Lower leg skin (tissue), 3 donors: ENCODE data around the gene TTYH3.

Experiments used
- POLR2A ChIP-seq, 2 donors: fragments of 450-650 bp; IDR thresholded peaks; one replicate each; pipeline ENCODE4 v1.6.1; 2016 to 2017; ENCODE audit warnings: antibody characterized with exemption in 2 of 2, mild to moderate bottlenecking in 1 of 2, moderate library complexity in 1 of 2
- TF ChIP-seq, protein P1 (sequence below), 3 donors: fragments of 450-650 bp; IDR thresholded peaks; one replicate each; pipeline ENCODE4 v1.5.1; 2016; ENCODE audit warnings: antibody characterized with exemption in 3 of 3, mild to moderate bottlenecking in 3 of 3, moderate library complexity in 2 of 3

DNA sequence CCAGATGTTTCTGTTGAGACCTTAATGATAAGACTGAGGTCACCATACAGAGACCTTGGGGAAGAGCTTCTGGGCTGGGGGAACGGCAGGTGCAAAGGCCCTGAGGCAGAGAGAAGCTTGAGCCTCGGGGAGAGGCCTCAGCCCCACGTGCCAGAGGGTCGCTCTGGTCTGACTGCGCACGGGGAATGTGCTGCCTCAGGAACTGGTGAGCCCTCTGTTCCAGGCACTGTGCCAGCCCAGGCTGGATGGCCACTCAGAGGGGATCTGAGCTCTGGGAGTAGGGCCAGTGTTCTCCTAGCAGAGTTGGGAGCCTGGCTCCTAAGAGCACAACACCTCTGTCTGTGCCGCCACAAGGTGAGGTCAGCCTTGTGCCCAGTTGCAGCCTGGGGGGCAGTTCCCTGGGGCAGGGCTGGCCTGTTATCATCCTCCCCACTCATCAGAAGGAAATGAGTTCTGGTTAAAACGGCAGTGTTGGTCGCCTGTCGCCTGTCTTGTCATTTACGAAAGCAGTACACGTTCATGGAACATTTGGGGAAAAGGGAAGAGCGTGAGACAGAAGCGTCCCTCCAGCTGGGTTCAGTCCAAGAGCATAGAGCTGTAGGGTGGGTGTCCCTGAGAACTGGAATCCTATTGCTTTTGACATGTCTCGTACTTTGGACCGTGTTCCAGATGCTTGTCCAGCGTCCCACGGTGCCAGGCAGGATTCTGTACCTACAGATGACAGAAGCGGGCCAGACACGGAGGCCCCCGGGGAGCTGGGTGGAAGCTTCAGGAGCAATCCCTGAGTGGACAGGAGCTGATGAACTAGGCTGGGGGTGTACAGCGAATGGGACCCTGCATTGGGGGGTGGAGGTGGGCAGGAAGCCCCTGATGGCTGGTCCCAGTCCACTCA is 4.3 kb downstream of the TTYH3 start:
- no peak for TF ChIP-seq POLR2A (IDR thresholded peaks at IDR 0.05)
- TF ChIP-seq, protein P1, sequence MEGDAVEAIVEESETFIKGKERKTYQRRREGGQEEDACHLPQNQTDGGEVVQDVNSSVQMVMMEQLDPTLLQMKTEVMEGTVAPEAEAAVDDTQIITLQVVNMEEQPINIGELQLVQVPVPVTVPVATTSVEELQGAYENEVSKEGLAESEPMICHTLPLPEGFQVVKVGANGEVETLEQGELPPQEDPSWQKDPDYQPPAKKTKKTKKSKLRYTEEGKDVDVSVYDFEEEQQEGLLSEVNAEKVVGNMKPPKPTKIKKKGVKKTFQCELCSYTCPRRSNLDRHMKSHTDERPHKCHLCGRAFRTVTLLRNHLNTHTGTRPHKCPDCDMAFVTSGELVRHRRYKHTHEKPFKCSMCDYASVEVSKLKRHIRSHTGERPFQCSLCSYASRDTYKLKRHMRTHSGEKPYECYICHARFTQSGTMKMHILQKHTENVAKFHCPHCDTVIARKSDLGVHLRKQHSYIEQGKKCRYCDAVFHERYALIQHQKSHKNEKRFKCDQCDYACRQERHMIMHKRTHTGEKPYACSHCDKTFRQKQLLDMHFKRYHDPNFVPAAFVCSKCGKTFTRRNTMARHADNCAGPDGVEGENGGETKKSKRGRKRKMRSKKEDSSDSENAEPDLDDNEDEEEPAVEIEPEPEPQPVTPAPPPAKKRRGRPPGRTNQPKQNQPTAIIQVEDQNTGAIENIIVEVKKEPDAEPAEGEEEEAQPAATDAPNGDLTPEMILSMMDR (IDR thresholded peaks at IDR 0.05), result no peak
